Activated CD4-positive, alpha-beta T cell treated with anti-CD3 and anti-CD28 coated beads, Interleukin-2, amount 50 U/mL, for 4 hours (primary cell): ENCODE results near the gene RINL.

Source experiments
- DNase-seq, 2 experiments: peaks; one replicate each; pipeline ENCODE4 v3.0.0-alpha.2; 2020

The RINL gene

DNA sequence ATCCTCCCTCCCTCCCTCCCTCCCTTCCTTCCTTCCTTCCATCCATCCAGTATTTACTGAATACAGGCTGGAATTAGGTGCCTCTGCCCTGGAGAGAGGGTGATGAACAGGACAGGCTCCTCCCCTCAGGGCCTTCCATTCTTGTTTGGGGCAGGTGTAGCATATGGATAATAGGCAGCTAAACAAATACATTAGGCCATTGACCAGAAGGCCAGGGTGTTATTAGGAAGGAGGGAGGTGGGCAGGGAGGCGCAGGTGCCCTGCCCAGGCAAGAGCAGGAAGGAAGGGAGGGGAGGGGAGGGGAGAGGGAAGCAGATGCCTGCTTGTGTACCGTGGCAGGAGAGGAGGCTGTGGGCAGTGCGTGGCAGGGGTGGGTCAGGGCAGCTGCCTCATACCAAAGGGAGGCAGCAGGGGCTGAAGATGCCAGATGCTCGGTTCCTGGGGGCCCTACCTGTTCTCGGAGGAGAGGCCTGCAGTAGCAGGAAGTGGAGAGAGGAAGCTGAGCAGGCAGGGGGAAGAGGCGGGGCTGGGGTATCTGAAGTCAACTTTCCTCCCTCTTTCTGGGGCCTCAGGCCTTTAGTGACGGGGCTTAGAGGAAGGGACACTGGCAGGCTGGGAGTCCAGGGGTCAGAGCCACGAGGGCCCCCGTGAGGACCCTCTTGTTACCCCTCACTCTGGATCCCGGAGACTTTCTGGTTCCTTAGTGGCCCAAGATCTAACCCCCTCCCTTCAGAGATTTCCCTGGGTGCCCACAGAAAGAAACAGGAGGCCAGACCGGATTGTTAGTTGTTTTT, at the start of gene RINL:
Gene RINL (minus strand): TSS at position 495 of the 794 bp plus-strand sequence. CDS start 1,533 bp downstream, outside the sequence.
- DNase-seq = peak; percentile 63 to 65

GRCh38 chr19:38924388-38924787, 46.3 kb upstream of the RINL start:
- DNase-seq = no peak

DNA sequence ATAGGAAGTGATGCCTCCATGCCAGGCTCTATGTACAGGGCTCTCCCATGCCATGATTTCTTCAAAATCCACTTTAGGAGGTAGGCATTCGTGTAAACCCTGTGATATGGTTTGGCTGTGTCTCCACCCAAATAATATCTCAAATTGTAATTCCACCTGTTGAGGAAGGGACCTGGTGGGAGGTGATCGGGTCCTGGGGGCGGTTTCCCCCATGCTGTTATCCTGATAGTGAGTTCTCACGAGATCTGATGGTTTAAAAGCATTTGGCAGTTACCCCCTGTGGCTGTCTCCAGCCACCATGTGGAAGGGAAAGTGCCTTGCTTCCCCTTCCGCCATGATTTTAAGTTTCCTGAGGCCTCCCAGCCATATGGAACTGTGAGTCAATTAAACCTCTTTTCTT, 44.4 kb upstream of the RINL start:
- no peak for DNase-seq

DNA sequence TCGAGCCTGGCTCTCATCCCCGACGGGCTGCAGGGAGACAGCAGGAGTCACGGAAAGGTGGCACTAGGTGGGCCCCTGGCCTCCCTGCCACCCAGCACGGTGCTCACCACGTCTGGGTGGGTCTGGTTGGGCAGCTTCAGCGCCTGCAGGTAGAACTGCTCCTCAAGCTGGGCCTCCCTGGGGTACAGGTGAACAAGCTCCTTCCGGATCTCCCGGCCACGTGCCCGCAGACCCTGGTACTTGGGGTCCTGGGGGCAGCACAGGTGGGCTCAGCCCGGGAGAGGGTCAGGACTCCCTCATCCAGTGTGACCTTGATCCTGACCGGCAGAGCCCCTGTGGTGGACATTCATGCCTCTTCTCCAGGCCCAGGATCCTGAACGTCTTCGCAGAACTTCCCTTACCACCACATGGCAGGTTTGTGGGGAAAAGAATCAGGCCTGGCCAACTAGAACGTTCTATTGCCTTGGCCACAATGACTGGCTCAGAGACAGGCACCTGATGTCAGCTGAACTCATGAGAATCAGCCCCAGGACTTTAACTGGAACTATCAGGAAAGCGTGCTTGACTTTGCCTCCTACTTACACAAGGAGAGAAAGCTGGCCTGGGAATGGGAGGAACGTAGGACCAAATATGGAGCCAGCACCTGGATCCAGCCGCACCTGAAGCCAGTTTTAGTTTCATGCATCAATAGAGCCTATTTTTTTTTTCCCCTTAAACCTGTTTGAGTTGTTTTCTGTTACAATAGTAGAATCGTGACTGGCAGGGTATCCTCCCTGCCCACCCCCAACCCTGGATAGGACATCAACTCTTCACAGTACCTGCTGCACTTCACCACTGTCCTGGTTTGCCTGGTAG, 43.6 kb upstream of the RINL start:
- DNase-seq = no peak

GRCh38 chr19:38920602-38921419, 42.7 kb upstream of the RINL start:
- no peak for DNase-seq

DNA sequence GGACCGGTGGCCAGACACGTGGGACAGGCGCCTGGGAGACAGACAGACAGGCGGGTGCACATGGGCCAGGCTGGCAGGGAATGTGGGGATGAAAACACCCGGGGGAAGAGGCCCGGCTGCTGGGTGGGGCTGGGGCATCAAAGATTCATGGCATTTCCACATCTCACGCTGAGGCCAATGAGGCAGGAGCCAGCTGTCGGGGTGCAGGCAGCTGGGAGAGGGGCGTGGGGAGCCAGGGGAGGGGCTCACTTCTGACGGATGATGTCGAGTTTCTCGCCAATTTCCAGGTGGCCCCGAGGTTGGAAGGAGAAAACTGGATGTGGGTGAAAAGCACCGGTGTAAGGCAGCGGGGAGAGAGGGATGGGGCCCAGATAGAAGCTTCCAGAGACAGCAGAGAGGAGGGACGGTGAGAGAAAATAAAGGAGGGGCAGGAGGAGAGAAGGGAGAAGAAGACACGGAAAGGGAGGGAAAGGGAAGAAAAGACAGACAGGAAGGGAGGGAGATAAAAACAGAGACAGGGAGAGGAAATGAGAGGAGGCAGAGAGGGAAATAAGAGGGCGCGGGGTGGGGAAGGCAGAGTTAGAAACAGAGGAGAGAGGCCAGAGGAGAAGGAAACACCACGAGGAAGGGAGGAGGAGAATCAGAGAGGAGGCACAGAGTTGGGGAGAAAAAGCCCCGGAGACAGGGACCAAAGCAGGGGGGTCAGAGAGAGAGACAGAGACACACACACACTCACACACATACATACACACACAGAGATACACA, 41.9 kb upstream of the RINL start:
- DNase-seq = no peak

- DNase-seq = no peak
Observed at GRCh38 chr19:38918526-38918925, 40.5 kb upstream of the RINL start.

DNA sequence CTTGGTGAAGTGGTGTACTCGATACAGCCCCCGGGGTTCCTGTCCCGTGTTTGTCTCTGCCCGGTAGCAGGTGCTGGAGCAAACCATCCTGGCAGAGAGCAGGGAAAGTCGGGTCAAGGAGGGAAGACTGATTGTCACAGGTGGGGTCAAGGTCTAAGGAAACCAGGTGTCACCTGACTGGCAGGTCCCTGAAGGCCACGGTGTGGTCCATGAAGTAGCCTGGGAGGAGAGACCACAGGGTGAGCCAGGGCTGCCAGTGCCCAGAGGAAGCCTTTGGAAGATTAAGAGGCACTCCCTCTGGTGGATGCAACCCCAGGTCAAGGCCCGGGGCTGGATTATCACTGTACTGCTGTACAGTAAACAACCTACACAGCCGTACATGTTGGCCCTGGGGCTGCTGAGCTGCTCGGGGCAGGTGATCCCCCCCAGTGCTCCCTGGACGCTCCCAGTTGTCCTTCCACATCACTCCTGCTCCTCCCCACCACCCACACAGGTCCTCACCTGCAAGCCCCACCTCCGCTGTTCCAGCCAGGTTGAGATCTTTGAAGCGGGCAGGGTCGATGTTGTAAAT, 39.9 kb upstream of the RINL start:
- DNase-seq = no peak

DNA sequence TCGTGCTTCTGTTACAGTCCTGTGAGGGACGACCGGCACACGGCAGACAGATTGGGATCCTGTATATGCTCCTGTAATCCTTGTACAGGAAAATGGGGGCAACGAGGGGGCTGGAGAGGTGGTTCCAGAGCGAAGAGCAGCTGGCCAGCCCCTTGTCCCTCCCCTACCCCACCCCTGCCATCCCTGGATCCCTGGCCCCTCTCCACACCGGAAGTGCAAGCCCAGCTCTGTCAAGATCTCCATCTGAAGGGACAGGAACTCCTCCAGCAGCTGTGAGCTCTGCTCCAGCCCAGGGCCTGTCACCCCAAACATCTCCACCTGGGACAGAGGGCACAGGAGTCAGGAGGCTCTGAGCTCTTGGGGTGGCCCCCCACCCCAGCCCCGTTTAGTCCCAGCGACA, 39.4 kb upstream of the RINL start:
- DNase-seq = no peak

DNA sequence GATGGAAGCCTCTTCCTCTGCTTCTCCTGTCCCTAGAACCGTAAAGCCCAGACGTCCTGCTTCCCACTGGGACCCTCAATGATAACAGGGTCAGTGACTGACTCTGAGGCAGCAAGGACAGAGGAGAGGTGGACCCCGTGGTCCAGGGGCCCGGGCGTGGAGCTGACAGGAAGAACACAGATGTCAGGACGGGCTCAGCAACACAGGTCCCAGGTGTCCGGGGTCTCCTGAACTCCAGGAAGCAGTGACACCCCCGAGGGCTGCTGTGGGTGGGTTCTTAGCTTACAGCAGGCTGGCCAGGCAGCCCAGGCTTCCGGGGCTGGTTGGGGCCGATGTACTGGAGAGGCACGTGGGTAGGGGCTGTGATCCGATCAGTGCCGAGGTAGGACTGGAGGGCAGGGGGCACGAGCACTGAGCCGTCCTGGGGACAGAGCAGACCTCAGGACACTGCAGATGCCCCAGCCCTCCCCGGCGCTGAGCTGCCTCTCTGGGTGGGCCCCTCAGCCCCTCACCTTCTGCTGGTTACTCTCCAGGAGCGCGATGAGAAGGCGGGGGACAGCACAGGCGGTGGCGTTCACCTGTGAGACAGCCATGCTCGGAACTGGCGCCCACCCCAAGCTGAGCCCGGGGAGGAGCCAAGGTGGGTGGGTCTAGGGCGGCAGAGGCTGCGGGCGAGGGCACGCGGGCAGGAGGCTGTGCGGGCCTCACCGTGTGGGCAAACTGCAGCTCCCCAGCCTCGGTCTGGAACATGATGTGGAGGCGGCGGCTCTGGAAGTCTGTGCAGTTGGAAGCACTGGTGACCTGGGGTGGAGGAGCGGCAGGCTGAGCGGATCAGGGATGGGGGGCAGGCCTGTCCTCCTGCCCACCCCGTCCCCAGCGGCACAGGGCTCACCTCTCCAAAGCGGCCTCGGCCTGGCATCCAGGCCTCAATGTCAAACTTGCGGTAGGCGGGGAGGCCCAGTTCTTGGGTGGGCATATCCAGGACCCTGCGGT, 37.5 kb upstream of the RINL start:
- DNase-seq = no peak

DNA sequence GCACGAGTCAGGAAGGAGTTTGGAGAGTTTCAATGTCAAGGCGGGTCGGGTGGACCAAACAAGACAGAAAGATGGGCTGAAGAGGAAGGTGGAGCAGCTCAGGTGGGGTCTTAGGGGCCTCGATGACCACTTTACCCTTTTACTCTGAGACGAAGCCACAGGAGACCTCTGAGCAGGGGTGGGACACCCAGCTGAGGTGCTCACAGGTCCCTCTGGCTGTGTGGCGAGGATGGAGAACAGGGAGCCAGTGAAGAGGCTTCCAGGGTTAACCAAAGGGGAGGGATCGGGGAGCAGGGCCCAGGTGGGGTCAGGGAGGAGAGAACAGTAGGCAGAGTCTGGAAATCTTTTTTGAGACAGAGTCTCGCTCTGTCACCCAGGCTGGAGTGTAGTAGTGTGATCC, 35.9 kb upstream of the RINL start:
- no peak for DNase-seq

- no peak for DNase-seq
Observed at GRCh38 chr19:38912600-38913514, 34.8 kb upstream of the RINL start.

DNA sequence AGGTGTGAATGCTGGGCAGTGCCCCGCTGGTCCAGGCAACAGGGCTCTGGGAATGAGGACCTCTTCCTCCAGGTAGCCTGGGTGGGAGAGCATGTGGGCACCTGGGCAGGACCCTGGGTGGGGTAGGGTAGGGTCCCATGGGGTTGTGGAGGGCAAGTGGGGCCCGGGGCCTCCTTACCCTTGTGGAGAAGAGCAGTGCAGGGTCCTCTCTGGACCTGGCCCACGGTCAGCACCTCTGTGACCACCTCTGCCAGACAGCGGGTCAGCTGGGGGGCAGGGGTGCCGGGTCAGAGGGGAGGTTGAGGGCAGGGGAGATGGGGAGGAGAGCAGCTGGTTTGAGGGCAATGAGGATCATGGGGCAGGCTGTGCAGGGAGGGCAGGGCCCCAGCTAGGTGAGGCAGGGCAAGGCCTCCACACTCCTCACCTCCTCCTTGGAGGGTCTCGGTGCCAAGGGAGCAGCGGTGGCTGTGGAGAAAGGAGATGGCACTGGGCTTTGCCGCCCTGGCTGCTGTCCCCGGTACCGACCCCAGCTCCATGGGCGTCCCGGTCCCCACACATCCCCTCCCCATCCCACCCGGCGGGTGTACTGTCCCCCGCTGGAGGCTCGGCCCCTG, 33.4 kb upstream of the RINL start:
- DNase-seq = no peak

DNA sequence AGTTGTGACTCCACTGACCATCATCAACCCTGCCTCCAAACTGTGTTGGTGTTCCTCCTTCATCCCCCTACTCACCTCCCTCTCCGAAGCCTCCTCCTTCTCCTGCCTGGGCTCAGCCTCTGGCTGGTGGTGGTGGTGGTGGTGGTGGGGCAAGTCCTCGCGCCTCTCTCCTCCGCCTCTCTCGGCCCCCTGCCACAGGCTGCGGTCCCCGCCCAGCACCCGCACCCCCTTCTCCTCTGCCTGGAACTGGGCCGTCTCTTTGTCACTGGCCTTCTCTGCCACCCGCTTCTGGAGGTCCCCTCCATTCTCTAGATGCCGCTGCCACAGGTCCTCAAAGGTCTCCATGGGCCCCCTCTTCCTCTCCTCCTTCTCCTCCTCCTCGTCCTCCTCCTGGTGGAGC, 32.4 kb upstream of the RINL start:
- no peak for DNase-seq

GRCh38 chr19:38908911-38909310, 30.8 kb upstream of the RINL start:
- no peak for DNase-seq

DNA sequence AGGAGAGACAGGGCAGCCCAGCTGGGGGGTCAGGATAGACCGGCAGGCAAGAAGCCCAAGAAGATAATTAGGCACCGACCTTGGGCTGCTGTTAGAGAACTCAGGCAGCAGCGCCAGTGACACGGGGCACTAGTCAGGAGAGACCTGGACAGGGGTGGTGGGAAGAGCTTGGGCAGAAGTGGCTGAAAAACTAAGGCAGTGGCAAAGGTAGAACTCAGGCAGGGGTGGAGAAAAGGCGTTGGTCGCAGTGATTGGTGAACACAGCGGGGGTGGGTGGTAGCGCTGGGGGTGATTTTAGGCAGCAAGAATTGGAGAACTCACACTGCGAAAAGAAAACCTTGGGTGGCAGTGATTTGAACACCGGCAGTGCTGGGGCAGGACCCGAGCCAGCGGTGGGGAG, 29.6 kb upstream of the RINL start:
- no peak for DNase-seq

DNA sequence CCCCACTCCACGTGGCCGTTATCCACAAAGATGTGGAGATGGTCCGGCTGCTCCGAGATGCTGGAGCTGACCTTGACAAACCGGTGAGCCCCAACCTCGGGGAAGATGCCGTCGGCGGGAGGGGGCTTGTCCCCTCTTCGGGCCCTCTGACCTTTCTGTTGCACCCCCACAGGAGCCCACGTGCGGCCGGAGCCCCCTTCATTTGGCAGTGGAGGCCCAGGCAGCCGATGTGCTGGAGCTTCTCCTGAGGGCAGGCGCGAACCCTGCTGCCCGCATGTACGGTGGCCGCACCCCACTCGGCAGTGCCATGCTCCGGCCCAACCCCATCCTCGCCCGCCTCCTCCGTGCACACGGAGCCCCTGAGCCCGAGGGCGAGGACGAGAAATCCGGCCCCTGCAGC, 29.2 kb upstream of the RINL start:
- DNase-seq = no peak

- DNase-seq = no peak
Observed at GRCh38 chr19:38905620-38906019, 27.5 kb upstream of the RINL start.
